Panc1 (cell line): Measurements from ENCODE around the gene TRPM7. TPM values are rescaled to one million over a fixed set of nuclear protein-coding genes. Genes with fewer than 3 reads are reported as not detected.
A peak's percentile ranks its signal among the peaks of the same experiment; 100 is the strongest.

Experiments
- ATAC-seq: fragments of 200-7000 bp; cut with Tn5 transposase; 2 replicates; pipeline ENCODE4 v1.9.1; 2020; ENCODE audit warnings: mild to moderate bottlenecking, moderate library complexity
- Bru-seq: library from RNA; stranded (reverse); fragments of 400-500 nt; gene quantifications from one replicate; lab custom pipeline; 2021; lab: Mats Ljungman, UMichigan
- BruChase-seq, 2 experiments: library from RNA; stranded (reverse); fragments of 400-500 nt; gene quantifications; one replicate each; lab custom pipeline; 2021; lab: Mats Ljungman, UMichigan
- BruUV-seq: library from RNA; stranded (reverse); fragments of 400-500 nt; replicated peaks from 2 replicates; lab custom pipeline; 2021; lab: Mats Ljungman, UMichigan
- CTCF ChIA-PET: fragments of 300-600 bp; sonication (Branson Sonifier 250); formaldehyde crosslinking; loops from one replicate; lab custom pipeline; 2022; ENCODE audit warnings: antibody characterized with exemption; lab: Charles Lee
- POLR2A ChIA-PET: fragments of 300-600 bp; sonication (Branson Sonifier 250); formaldehyde crosslinking; loops from one replicate; lab custom pipeline; 2022; ENCODE audit warnings: antibody characterized with exemption; lab: Charles Lee
- DNase-seq: peaks from one replicate; pipeline ENCODE4 v3.0.0-alpha.2; 2010; ENCODE audit warnings: low read depth, low spot score
- H3K27ac ChIP-seq: 2 replicates; pipeline ENCODE4 v1.5.1; 2011; ENCODE audit warnings: mild to moderate bottlenecking, low read length, inconsistent platforms
- H3K27me3 ChIP-seq: fragments of 200-500 bp; sonication (Bioruptor generic); 2 replicates; pipeline ENCODE4 v1.6.0; 2014; ENCODE audit warnings: low read length, inconsistent platforms; ENCODE audit not compliant: control insufficient read depth, insufficient read depth
- H3K36me3 ChIP-seq: fragments of 200-500 bp; sonication (Bioruptor generic); 2 replicates; pipeline ENCODE4 v1.5.1; 2014; ENCODE audit warnings: inconsistent platforms, mild to moderate bottlenecking, low read length, moderate library complexity; ENCODE audit not compliant: control insufficient read depth, insufficient read depth
- H3K4me1 ChIP-seq: 2 replicates; pipeline ENCODE4 v1.5.1; 2011; ENCODE audit warnings: inconsistent platforms, mild to moderate bottlenecking, low read length, moderate library complexity; ENCODE audit not compliant: control insufficient read depth, insufficient read depth
- H3K4me3 ChIP-seq, 2 experiments: 2 replicates each; pipeline ENCODE4 v1.5.1; 2011 to 2012; ENCODE audit warnings: low read depth in 2 of 2, low read length in 2 of 2, mild to moderate bottlenecking in 2 of 2, inconsistent platforms in 1 of 2, moderate library complexity in 1 of 2
- H3K9me3 ChIP-seq: fragments of 200-500 bp; sonication (Bioruptor generic); 2 replicates; pipeline ENCODE4 v1.5.1; 2014; ENCODE audit warnings: low read depth, mild to moderate bottlenecking, inconsistent platforms, low read length, moderate library complexity; ENCODE audit not compliant: control insufficient read depth, insufficient read depth
- POLR2AphosphoS5 ChIP-seq: IDR thresholded peaks from 2 replicates; pipeline ENCODE4 v1.6.1; 2012; ENCODE audit warnings: mild to moderate bottlenecking, low read depth, low read length, moderate library complexity
- SIN3A ChIP-seq: IDR thresholded peaks from 2 replicates; pipeline ENCODE4 v1.6.1; 2012; ENCODE audit warnings: low read depth, mild to moderate bottlenecking, low read length, moderate library complexity, borderline replicate concordance; ENCODE audit not compliant: insufficient read depth
- TCF7L2 ChIP-seq: IDR thresholded peaks from 2 replicates; pipeline ENCODE4 v1.6.1; 2011; ENCODE audit warnings: mild to moderate bottlenecking, low read depth, low read length, inconsistent platforms
- in situ Hi-C: cut with HindIII; loops from 2 replicates; pipeline ENCODE4 v1.10.0; 2016; ENCODE audit warnings: low sequenced_read_pairs, low pct_unique_long_range_greater_than_20kb
- intact Hi-C: fragments of 100-400 bp; cut with micrococcal nuclease; formaldehyde crosslinking; loops from one replicate; pipeline ENCODE4 v1.10.0; 2022; ENCODE audit not compliant: unreplicated experiment
- long read RNA-seq: library from polyadenylated mRNA; unstranded; transcript quantifications from one replicate; pipeline ENCODE4 v2.0.0, GENCODE V29; 2021; ENCODE audit not compliant: unreplicated experiment
- polyA plus RNA-seq: library from polyadenylated mRNA; unstranded; fragments of >200 nt; gene quantifications from one replicate; pipeline ENCODE4 v1.2.1, GENCODE V29; 2012; ENCODE audit warnings: missing spikeins; ENCODE audit not compliant: insufficient read length
- total RNA-seq: library from RNA; stranded (reverse); gene quantifications from one replicate; pipeline ENCODE4 v1.2.1, GENCODE V29; 2021; ENCODE audit not compliant: unreplicated experiment
- TF ChIP-seq, protein P1 (sequence below): fragments of 450-650 bp; IDR thresholded peaks from 2 replicates; pipeline ENCODE4 v1.5.1; 2017; ENCODE audit warnings: mild to moderate bottlenecking
- TF ChIP-seq, protein P2 (sequence below), 2 experiments: IDR thresholded peaks; 2 replicates each; pipeline ENCODE4 v1.6.1; 2011 to 2012; ENCODE audit warnings: low read depth in 2 of 2, control low read depth in 1 of 2, low read length in 1 of 2, mild to moderate bottlenecking in 1 of 2, moderate library complexity in 1 of 2; ENCODE audit not compliant: insufficient read depth in 1 of 2

The TRPM7 gene, protein sequence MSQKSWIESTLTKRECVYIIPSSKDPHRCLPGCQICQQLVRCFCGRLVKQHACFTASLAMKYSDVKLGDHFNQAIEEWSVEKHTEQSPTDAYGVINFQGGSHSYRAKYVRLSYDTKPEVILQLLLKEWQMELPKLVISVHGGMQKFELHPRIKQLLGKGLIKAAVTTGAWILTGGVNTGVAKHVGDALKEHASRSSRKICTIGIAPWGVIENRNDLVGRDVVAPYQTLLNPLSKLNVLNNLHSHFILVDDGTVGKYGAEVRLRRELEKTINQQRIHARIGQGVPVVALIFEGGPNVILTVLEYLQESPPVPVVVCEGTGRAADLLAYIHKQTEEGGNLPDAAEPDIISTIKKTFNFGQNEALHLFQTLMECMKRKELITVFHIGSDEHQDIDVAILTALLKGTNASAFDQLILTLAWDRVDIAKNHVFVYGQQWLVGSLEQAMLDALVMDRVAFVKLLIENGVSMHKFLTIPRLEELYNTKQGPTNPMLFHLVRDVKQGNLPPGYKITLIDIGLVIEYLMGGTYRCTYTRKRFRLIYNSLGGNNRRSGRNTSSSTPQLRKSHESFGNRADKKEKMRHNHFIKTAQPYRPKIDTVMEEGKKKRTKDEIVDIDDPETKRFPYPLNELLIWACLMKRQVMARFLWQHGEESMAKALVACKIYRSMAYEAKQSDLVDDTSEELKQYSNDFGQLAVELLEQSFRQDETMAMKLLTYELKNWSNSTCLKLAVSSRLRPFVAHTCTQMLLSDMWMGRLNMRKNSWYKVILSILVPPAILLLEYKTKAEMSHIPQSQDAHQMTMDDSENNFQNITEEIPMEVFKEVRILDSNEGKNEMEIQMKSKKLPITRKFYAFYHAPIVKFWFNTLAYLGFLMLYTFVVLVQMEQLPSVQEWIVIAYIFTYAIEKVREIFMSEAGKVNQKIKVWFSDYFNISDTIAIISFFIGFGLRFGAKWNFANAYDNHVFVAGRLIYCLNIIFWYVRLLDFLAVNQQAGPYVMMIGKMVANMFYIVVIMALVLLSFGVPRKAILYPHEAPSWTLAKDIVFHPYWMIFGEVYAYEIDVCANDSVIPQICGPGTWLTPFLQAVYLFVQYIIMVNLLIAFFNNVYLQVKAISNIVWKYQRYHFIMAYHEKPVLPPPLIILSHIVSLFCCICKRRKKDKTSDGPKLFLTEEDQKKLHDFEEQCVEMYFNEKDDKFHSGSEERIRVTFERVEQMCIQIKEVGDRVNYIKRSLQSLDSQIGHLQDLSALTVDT (N-terminal part only)
- 44.9 TPM for total RNA-seq
- 12.1 TPM for polyA plus RNA-seq
- Bru-seq, nascent RNA, result percentile 93 among the genes with signal in this experiment
- percentile 92 among the genes with signal in this experiment for BruChase-seq, experiment 1, labeled RNA remaining after a 2-hour chase
- percentile 91 among the genes with signal in this experiment for BruChase-seq, experiment 2, labeled RNA remaining after a 6-hour chase
- long read RNA-seq, full-length matches to known transcripts, result 1 of 34 reads
- long read RNA-seq, partial matches to known transcripts, result 8 of 34 reads
- long read RNA-seq, other reads (novel, unspliced or antisense), result 25 of 34 reads

DNA sequence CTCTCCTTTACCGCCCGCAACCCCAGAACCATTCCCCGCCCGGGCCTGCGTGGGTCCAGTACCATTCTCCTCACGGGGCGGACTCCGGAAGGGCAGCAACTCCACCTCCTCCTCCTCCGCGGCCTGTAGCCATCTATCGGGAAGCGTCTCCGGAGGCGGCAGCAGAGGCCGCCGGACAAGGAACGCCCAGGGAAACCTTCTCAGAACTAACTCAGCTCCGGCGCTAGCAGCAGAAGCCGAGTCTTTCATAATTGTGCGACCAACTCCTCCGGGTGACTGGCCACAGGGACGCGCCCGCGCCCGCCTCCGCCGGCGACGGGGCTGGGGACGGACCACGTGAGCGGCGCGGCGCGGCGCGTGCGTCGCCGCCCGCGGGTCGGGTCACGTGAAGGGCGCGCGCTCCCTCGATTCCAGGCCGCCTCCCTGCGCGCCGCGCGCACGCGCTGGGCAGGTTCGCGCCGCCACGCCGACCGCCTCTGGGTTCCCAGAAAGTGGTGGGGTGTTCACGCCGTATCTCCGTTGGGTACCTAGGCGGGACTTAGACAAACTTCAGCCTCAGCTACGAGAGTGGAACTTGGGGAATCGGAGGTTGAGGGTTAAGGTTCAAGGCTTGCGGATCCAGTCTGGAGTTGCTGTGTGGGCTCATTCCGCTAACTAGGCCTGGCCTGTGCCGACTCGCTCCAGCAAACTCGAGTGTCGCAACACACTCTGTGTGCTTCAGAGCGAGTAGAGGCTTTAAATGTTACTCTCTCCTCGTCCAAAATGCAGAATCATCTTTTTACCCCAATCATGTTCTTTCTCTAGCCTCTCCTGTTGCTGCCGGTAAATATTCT, at the start of gene TRPM7:
TSS of gene TRPM7 (minus strand) at position 329 of the 833 bp plus-strand sequence. CDS start at position 65, 264 bp downstream.
- ChIA-PET CTCF (no interaction called here), POLR2A (no interaction called here)
- Histone ChIP-seq H3K4me1 (peaks cover 15% of the 10 kb centered on the region), H3K27me3 (no peaks in the 10 kb centered on the region), H3K27ac (peak within 1 kb of the TSS; percentile 94), H3K36me3 (no peaks in the 10 kb centered on the region), H3K9me3 (no peaks in the 10 kb centered on the region), H3K4me3 (peak within 1 kb of the TSS; percentile 75 to 81)
- in situ Hi-C loops (no loop called here), intact Hi-C loops (no loop called here)
- ATAC-seq (peak; percentile 96), DNase-seq (peak; percentile 66)
- TSS peak; percentile 98 for BruUV-seq
- peak; percentile 17; the same call in 1 of the 2 replicates for TF ChIP-seq TCF7L2
- TF ChIP-seq, protein P1, sequence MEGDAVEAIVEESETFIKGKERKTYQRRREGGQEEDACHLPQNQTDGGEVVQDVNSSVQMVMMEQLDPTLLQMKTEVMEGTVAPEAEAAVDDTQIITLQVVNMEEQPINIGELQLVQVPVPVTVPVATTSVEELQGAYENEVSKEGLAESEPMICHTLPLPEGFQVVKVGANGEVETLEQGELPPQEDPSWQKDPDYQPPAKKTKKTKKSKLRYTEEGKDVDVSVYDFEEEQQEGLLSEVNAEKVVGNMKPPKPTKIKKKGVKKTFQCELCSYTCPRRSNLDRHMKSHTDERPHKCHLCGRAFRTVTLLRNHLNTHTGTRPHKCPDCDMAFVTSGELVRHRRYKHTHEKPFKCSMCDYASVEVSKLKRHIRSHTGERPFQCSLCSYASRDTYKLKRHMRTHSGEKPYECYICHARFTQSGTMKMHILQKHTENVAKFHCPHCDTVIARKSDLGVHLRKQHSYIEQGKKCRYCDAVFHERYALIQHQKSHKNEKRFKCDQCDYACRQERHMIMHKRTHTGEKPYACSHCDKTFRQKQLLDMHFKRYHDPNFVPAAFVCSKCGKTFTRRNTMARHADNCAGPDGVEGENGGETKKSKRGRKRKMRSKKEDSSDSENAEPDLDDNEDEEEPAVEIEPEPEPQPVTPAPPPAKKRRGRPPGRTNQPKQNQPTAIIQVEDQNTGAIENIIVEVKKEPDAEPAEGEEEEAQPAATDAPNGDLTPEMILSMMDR, result no peak
- TF ChIP-seq POLR2AphosphoS5, result peak; percentile 90

DNA sequence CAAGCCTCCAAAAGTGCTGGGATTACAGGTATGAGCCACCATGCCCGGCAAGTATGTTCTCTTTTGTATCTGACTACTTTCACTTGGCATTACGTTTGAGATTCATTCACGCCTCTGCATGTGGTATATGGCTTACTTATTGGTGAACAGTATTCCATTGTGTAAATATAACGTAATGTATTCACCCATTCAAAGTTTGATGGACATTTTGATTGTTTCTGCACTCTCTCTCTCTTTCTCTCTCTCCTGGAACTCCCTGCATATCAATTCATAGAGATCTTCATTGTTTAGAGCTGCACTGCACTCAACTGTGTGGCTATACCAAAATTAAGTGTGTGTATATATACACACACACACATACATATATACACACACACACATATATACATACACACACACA, 48.6 kb upstream of the TRPM7 start:
- Histone ChIP-seq H3K27ac (no peak overlapping the region), H3K4me3 (no peak overlapping the region), H3K4me1 (no peaks in the 10 kb centered on the region), H3K27me3 (no peaks in the 10 kb centered on the region), H3K9me3 (no peaks in the 10 kb centered on the region), H3K36me3 (peaks cover 3% of the 10 kb centered on the region; the same call in 1 of the 2 replicates)
- intact Hi-C loops (no loop called here), in situ Hi-C loops (no loop called here)
- ATAC-seq (no peak), DNase-seq (no peak)
- ChIA-PET POLR2A (no interaction called here), CTCF (no interaction called here)
- BruUV-seq, result no TSS peak
- no peak for TF ChIP-seq POLR2AphosphoS5
- no peak for TF ChIP-seq SIN3A
- TF ChIP-seq, protein P2, sequence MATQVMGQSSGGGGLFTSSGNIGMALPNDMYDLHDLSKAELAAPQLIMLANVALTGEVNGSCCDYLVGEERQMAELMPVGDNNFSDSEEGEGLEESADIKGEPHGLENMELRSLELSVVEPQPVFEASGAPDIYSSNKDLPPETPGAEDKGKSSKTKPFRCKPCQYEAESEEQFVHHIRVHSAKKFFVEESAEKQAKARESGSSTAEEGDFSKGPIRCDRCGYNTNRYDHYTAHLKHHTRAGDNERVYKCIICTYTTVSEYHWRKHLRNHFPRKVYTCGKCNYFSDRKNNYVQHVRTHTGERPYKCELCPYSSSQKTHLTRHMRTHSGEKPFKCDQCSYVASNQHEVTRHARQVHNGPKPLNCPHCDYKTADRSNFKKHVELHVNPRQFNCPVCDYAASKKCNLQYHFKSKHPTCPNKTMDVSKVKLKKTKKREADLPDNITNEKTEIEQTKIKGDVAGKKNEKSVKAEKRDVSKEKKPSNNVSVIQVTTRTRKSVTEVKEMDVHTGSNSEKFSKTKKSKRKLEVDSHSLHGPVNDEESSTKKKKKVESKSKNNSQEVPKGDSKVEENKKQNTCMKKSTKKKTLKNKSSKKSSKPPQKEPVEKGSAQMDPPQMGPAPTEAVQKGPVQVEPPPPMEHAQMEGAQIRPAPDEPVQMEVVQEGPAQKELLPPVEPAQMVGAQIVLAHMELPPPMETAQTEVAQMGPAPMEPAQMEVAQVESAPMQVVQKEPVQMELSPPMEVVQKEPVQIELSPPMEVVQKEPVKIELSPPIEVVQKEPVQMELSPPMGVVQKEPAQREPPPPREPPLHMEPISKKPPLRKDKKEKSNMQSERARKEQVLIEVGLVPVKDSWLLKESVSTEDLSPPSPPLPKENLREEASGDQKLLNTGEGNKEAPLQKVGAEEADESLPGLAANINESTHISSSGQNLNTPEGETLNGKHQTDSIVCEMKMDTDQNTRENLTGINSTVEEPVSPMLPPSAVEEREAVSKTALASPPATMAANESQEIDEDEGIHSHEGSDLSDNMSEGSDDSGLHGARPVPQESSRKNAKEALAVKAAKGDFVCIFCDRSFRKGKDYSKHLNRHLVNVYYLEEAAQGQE (IDR thresholded peaks at IDR 0.05; ENCODE audit: insufficient read depth in 1 of 2, low read depth in 2 of 2, low read length in 1 of 2), result no peak
- TF ChIP-seq TCF7L2, result no peak
- TF ChIP-seq, protein P1, result no peak
